HG02759 (cell line): ENCODE measurements around the gene MACROD2.

Experiments
- ATAC-seq: cut with Tn5 transposase; IDR thresholded peaks from one replicate; pipeline ENCODE4 v1.9.1; 2021; ENCODE audit warnings: mild to moderate bottlenecking, moderate library complexity; ENCODE audit not compliant: unreplicated experiment

MACROD2 gene

GRCh38 chr20:14885661-14886060, 890.3 kb downstream of the MACROD2 start:
- ATAC-seq = no peak

GRCh38 chr20:14888134-14888533, 892.8 kb downstream of the MACROD2 start:
- no peak for ATAC-seq

- no peak for ATAC-seq
Observed at GRCh38 chr20:14889496-14890255, 894.4 kb downstream of the MACROD2 start.

- no peak for ATAC-seq
Observed at GRCh38 chr20:14890713-14891112, 895.4 kb downstream of the MACROD2 start.

GRCh38 chr20:14892782-14893181, 897.5 kb downstream of the MACROD2 start:
- ATAC-seq = no peak

- ATAC-seq = no peak
Observed at GRCh38 chr20:14896569-14896968, 901.3 kb downstream of the MACROD2 start.

- no peak for ATAC-seq
Observed at GRCh38 chr20:14897608-14898007, 902.3 kb downstream of the MACROD2 start.

GRCh38 chr20:14902432-14903089, 907.2 kb downstream of the MACROD2 start:
- peak; percentile 95 for ATAC-seq

- ATAC-seq = no peak
Observed at GRCh38 chr20:14906908-14907434, 911.7 kb downstream of the MACROD2 start.

- no peak for ATAC-seq
Observed at GRCh38 chr20:14910126-14910525, 914.8 kb downstream of the MACROD2 start.

- no peak for ATAC-seq
Observed at GRCh38 chr20:14913896-14914620, 918.7 kb downstream of the MACROD2 start.

GRCh38 chr20:14914633-14915032, 919.3 kb downstream of the MACROD2 start:
- ATAC-seq = no peak

- ATAC-seq = no peak
Observed at GRCh38 chr20:14915356-14915755, 920.0 kb downstream of the MACROD2 start.

GRCh38 chr20:14916360-14916920, 921.1 kb downstream of the MACROD2 start:
- no peak for ATAC-seq

GRCh38 chr20:14918281-14918680, 923.0 kb downstream of the MACROD2 start:
- no peak for ATAC-seq

- no peak for ATAC-seq
Observed at GRCh38 chr20:14918976-14919375, 923.7 kb downstream of the MACROD2 start.

- no peak for ATAC-seq
Observed at GRCh38 chr20:14919501-14920081, 924.3 kb downstream of the MACROD2 start.

GRCh38 chr20:14921513-14921912, 926.2 kb downstream of the MACROD2 start:
- ATAC-seq = no peak

- ATAC-seq = no peak
Observed at GRCh38 chr20:14922503-14923267, 927.4 kb downstream of the MACROD2 start.

GRCh38 chr20:14924433-14924832, 929.1 kb downstream of the MACROD2 start:
- no peak for ATAC-seq
